Suprapubic skin (tissue), 4 donors: ENCODE results near the gene ITIH5. TPM values are rescaled to one million over a fixed set of nuclear protein-coding genes. Genes with fewer than 3 reads are reported as not detected.
A peak's percentile ranks its signal among the peaks of the same experiment; 100 is the strongest.

Experiments used
- DNase-seq, 2 donors: peaks; one replicate each; pipeline ENCODE4 v3.0.0-alpha.2; 2019; ENCODE audit warnings: low spot score in 2 of 2
- H3K27ac ChIP-seq: fragments of 200-600 bp; sonication (generic); one replicate; pipeline ENCODE4 v1.5.1; 2019
- H3K27me3 ChIP-seq: fragments of 200-600 bp; sonication (generic); one replicate; pipeline ENCODE4 v1.5.1; 2019
- H3K36me3 ChIP-seq: fragments of 200-600 bp; sonication (generic); one replicate; pipeline ENCODE4 v1.5.1; 2019
- H3K4me1 ChIP-seq: fragments of 200-600 bp; sonication (generic); one replicate; pipeline ENCODE4 v1.5.1; 2019
- H3K4me3 ChIP-seq: fragments of 200-600 bp; sonication (generic); one replicate; pipeline ENCODE4 v1.5.1; 2019; ENCODE audit warnings: mild to moderate bottlenecking
- H3K9me3 ChIP-seq: fragments of 200-600 bp; sonication (generic); one replicate; pipeline ENCODE4 v1.5.1; 2019
- EP300 ChIP-seq: sonication (generic); formaldehyde crosslinking; IDR thresholded peaks from one replicate; pipeline ENCODE4 v1.6.1; 2017; ENCODE audit warnings: antibody characterized with exemption
- POLR2A ChIP-seq, 2 donors: fragments of 450-650 bp; IDR thresholded peaks; one replicate each; pipeline ENCODE4 v1.6.1; 2017; ENCODE audit warnings: antibody characterized with exemption in 2 of 2, mild to moderate bottlenecking in 2 of 2, moderate library complexity in 2 of 2
- POLR2AphosphoS5 ChIP-seq, 3 donors: sonication (generic); formaldehyde crosslinking; IDR thresholded peaks; one replicate each; pipeline ENCODE4 v1.6.1; 2017; ENCODE audit warnings: antibody characterized with exemption in 3 of 3
- WGBS: methylation state at CpG from one replicate; pipeline ENCODE4 v1.1.5; 2018; 5-methylcytosine and 5-hydroxymethylcytosine counted together
- total RNA-seq, 4 donors: library from RNA; depleted of rRNA; stranded (reverse); fragments of >200 nt; gene quantifications; one replicate each; pipeline ENCODE4 v1.1.0, GENCODE V29; 2016
- TF ChIP-seq, protein P1 (sequence below), 2 donors: fragments of 200-600 bp in 1 of 2; fragments of 450-650 bp in 1 of 2; sonication (generic) in 1 of 2; IDR thresholded peaks; one replicate each; pipeline ENCODE4 v1.5.1; 2016 to 2019; ENCODE audit warnings: antibody characterized with exemption in 2 of 2, mild to moderate bottlenecking in 1 of 2, moderate library complexity in 1 of 2

ITIH5 gene
- total RNA-seq, 4 donors from 2014 or later: 3.8 to 11.3 (median 4.4) TPM

DNA sequence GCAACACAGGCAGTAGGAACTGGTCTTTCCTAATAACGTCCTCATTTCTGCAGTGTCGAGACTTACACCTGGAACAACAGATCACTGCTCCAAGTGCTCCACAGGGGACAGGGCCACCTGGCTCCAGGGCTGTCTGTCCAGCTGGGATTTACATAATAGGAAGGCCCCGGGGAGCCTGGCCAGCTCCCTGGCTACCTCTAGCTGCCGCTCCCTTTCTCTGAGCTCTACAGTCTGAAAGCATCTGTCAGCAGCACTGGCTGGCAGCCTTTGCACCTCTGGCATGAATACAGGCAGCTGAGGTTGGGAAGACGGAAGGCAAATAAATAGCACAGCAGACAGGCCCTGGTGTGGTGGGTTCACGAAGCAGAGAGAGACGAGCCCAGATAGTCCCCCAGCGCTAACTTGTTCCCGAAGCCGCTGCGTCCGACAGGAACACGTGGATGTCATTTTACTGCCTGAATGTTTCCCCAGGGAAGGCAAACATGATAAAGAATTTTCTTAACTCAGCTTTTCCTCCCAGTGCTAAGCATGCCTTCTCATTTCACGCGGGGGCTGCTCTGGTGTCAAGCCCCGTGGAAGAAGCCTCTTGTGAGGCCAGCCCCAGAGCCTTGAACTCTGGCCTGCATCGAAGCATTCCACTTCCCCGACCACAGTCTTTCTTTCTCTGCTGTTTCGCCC is 105.4 kb downstream of the ITIH5 start:
- Histone ChIP-seq H3K4me3 (peak overlapping the region; percentile 7), H3K36me3 (no peaks in the 10 kb centered on the region), H3K4me1 (peaks cover 35% of the 10 kb centered on the region), H3K27me3 (no peaks in the 10 kb centered on the region), H3K27ac (peak overlapping the region; percentile 24), H3K9me3 (no peaks in the 10 kb centered on the region)
- DNase-seq: peak in 1 of 2 donors; percentile 68
- TF ChIP-seq POLR2AphosphoS5 (IDR thresholded peaks at IDR 0.05) (no peak), EP300 (no peak), POLR2A (IDR thresholded peaks at IDR 0.05) (no peak)
- TF ChIP-seq, protein P1, sequence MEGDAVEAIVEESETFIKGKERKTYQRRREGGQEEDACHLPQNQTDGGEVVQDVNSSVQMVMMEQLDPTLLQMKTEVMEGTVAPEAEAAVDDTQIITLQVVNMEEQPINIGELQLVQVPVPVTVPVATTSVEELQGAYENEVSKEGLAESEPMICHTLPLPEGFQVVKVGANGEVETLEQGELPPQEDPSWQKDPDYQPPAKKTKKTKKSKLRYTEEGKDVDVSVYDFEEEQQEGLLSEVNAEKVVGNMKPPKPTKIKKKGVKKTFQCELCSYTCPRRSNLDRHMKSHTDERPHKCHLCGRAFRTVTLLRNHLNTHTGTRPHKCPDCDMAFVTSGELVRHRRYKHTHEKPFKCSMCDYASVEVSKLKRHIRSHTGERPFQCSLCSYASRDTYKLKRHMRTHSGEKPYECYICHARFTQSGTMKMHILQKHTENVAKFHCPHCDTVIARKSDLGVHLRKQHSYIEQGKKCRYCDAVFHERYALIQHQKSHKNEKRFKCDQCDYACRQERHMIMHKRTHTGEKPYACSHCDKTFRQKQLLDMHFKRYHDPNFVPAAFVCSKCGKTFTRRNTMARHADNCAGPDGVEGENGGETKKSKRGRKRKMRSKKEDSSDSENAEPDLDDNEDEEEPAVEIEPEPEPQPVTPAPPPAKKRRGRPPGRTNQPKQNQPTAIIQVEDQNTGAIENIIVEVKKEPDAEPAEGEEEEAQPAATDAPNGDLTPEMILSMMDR (IDR thresholded peaks at IDR 0.05): no peak
- WGBS: 24% methylated on average over 15 of the region's 19 CpGs

DNA sequence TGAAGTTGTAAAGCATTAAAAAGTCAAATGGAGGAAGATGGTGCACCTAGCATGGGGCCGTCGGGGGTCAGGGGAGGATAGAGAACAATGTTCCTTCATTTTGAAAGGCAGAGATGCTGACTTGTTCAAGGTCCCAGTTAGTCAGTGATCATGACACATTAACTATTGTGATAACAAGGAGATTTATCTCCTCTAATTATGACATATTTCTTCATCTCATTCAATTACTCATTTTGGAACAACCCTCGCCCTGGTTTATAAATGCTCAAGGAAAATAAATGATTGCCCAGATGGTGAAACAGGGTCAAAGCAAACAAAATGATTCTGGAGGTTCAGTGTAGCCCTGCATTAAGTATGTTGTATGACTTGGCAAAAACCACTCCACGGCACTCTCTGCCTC is 106.2 kb downstream of the ITIH5 start:
- WGBS: 65% methylated on average over 3 of the region's 4 CpGs
- no peaks in the 10 kb centered on the region for H3K9me3 ChIP-seq
- H3K27ac ChIP-seq: no peak overlapping the region
- no peak overlapping the region for H3K4me3 ChIP-seq
- H3K36me3 ChIP-seq: no peaks in the 10 kb centered on the region
- peaks cover 35% of the 10 kb centered on the region for H3K4me1 ChIP-seq
- TF ChIP-seq POLR2AphosphoS5 (IDR thresholded peaks at IDR 0.05): no peak
- TF ChIP-seq EP300: no peak
- TF ChIP-seq POLR2A (IDR thresholded peaks at IDR 0.05): no peak
- TF ChIP-seq, protein P1 (IDR thresholded peaks at IDR 0.05): no peak
- no peak for DNase-seq
- no peaks in the 10 kb centered on the region for H3K27me3 ChIP-seq

DNA sequence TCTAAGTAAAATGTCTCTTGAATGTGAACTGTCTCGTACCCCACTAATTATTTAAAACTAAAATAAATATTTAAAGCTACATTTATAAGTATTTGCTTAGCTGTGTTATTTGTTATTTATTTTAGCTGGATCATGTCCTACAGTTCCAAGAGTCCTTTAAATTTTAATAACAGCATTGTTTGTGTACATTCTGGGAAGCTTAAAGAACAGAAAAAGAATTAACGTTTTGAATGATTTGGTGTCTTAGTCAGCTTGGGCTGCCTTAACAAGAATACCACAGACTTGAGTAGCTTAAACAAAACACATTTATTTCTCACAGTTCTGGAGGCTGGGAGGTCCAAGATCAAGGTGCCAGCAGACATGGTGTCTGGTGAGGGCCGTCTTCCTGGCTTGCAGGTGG is 107.4 kb downstream of the ITIH5 start:
- Histone ChIP-seq H3K27ac (no peak overlapping the region), H3K27me3 (no peaks in the 10 kb centered on the region), H3K9me3 (no peaks in the 10 kb centered on the region), H3K4me3 (no peak overlapping the region), H3K4me1 (peaks cover 35% of the 10 kb centered on the region), H3K36me3 (no peaks in the 10 kb centered on the region)
- DNase-seq: no peak
- TF ChIP-seq POLR2A (IDR thresholded peaks at IDR 0.05) (no peak), EP300 (no peak), POLR2AphosphoS5 (IDR thresholded peaks at IDR 0.05) (no peak)
- TF ChIP-seq, protein P1 (IDR thresholded peaks at IDR 0.05): no peak
- 76% methylated on average over 3 of the region's 3 CpGs for WGBS

DNA sequence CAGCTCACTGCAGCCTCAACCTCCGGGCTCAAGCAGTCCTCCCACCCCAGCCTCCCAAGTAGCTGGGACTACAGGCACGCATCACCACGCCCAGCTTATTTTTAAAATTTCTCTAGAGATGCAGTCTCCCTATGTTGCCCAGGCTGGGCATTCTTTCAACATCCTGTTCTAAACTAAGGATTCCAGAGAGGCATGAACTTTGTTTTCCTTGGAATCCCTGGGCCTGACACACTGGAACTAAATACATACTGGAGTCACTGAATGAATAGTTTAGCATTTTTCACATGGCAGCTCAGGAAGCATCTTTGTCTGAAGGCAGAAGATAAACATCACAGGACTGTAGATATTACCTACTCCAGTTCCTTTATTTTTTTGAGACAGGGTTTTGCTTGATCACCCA is 108.7 kb downstream of the ITIH5 start:
- WGBS: 83% methylated on average over 3 of the region's 3 CpGs
- H3K4me3 ChIP-seq: no peak overlapping the region
- TF ChIP-seq POLR2AphosphoS5 (IDR thresholded peaks at IDR 0.05) (no peak), POLR2A (IDR thresholded peaks at IDR 0.05) (no peak), EP300 (no peak)
- TF ChIP-seq, protein P1 (IDR thresholded peaks at IDR 0.05): no peak
- no peak for DNase-seq
- no peaks in the 10 kb centered on the region for H3K27me3 ChIP-seq
- no peaks in the 10 kb centered on the region for H3K9me3 ChIP-seq
- H3K27ac ChIP-seq: no peak overlapping the region
- H3K36me3 ChIP-seq: no peaks in the 10 kb centered on the region
- H3K4me1 ChIP-seq: peaks cover 25% of the 10 kb centered on the region

DNA sequence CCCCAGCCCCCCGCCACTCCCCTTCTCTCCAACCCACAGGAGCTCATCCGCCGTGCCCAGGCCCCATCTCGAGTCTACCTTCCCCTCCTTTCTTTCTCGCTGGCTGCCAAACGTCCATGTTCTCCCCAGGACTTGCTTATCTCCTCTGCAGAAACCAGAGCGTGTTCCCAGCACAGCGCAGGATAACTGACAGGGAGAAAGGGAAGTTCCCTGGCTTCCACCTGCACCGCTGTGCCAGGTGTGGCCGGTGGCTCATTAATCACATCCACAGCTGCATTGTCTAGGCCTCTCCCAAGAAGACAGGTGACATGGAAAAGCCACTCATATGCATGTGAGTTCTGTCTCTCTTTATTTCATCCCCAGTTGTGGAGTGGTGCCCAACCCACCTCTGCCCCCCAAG is 113.2 kb downstream of the ITIH5 start:
- Histone ChIP-seq H3K4me3 (no peak overlapping the region), H3K27me3 (no peaks in the 10 kb centered on the region), H3K4me1 (peaks cover 10% of the 10 kb centered on the region), H3K9me3 (no peaks in the 10 kb centered on the region), H3K36me3 (no peaks in the 10 kb centered on the region), H3K27ac (no peak overlapping the region)
- no peak for DNase-seq
- TF ChIP-seq, protein P1 (IDR thresholded peaks at IDR 0.05): no peak
- TF ChIP-seq POLR2AphosphoS5 (IDR thresholded peaks at IDR 0.05): no peak
- TF ChIP-seq POLR2A (IDR thresholded peaks at IDR 0.05): no peak
- TF ChIP-seq EP300: no peak
- 65% methylated on average over 10 of the region's 10 CpGs for WGBS
